PC-9 (cell line): ENCODE results near the gene C17orf75. TPM values are rescaled to one million over a fixed set of nuclear protein-coding genes. Genes with fewer than 3 reads are reported as not detected.
"Not testable (repeated sequence)": the region's sequence is repeated elsewhere in the genome, so short reads cannot be mapped to it uniquely, and the experiment has no call there.

ENCODE experiments used
- BruUV-seq: library from RNA; stranded (reverse); fragments of 400-500 nt; replicated peaks from 2 replicates; lab custom pipeline; 2021; lab: Mats Ljungman, UMichigan
- CTCF ChIA-PET: fragments of 300-600 bp; sonication (Branson Sonifier 250); formaldehyde crosslinking; loops from one replicate; lab custom pipeline; 2022; ENCODE audit warnings: antibody characterized with exemption; lab: Charles Lee
- POLR2A ChIA-PET: fragments of 300-600 bp; sonication (Branson Sonifier 250); formaldehyde crosslinking; loops from one replicate; lab custom pipeline; 2022; ENCODE audit warnings: antibody characterized with exemption; ENCODE audit not compliant: unreplicated experiment; lab: Charles Lee
- DNase-seq, 2 experiments: peaks; one replicate each; pipeline versions ENCODE4 v3.0.0 to v3.0.0-alpha.2; 2015 to 2022; ENCODE audit warnings: mixed read lengths in 1 of 2
- H2AFZ ChIP-seq: fragments of 200-600 bp; sonication (generic); 2 replicates; pipeline ENCODE4 v1.8.1; 2017; ENCODE audit warnings: antibody characterized with exemption
- H3F3A ChIP-seq: fragments of 200-600 bp; sonication (generic); 2 replicates; pipeline ENCODE4 v1.8.1; 2017; ENCODE audit warnings: antibody characterized with exemption, mild to moderate bottlenecking, low read depth; ENCODE audit not compliant: insufficient read depth
- H3K27ac ChIP-seq: fragments of 200-600 bp; sonication (generic); 2 replicates; pipeline ENCODE4 v1.6.1; 2016; ENCODE audit warnings: mixed run types
- H3K27me3 ChIP-seq: fragments of 200-600 bp; sonication (generic); 2 replicates; pipeline ENCODE4 v1.6.1; 2016; ENCODE audit warnings: low read depth, mixed run types; ENCODE audit not compliant: insufficient read depth
- H3K36me3 ChIP-seq: fragments of 200-600 bp; sonication (generic); 2 replicates; pipeline ENCODE4 v1.6.1; 2016; ENCODE audit warnings: low read depth, mixed run types
- H3K4me1 ChIP-seq: fragments of 200-600 bp; sonication (generic); replicated peaks from 2 replicates; pipeline ENCODE4 v1.6.1; 2016; ENCODE audit warnings: mixed run types; ENCODE audit not compliant: insufficient read depth
- H3K4me2 ChIP-seq: fragments of 200-600 bp; sonication (generic); 2 replicates; pipeline ENCODE4 v1.6.1; 2017; ENCODE audit warnings: mixed run types
- H3K4me3 ChIP-seq: fragments of 200-600 bp; sonication (generic); 2 replicates; pipeline ENCODE4 v1.6.1; 2016; ENCODE audit warnings: mixed run types
- H3K79me2 ChIP-seq: fragments of 200-600 bp; sonication (generic); 2 replicates; pipeline ENCODE4 v1.6.1; 2017; ENCODE audit warnings: low read depth, mixed run types
- H3K9me2 ChIP-seq: fragments of 200-600 bp; sonication (generic); 2 replicates; pipeline ENCODE4 v1.8.1; 2017; ENCODE audit warnings: mild to moderate bottlenecking; ENCODE audit not compliant: insufficient read depth
- H3K9me3 ChIP-seq: fragments of 200-600 bp; sonication (generic); 2 replicates; pipeline ENCODE4 v1.8.1; 2016; ENCODE audit warnings: low read depth; ENCODE audit not compliant: insufficient read depth
- H4K20me1 ChIP-seq: fragments of 200-600 bp; sonication (generic); 2 replicates; pipeline ENCODE4 v1.8.1; 2017; ENCODE audit not compliant: insufficient read depth
- CTCF ChIP-seq: fragments of 200-600 bp; sonication (generic); conservative IDR thresholded peaks from 2 replicates; pipeline ENCODE4 v1.6.1; 2017; ENCODE audit warnings: mixed run types, antibody characterized with exemption, mild to moderate bottlenecking, moderate library complexity
- EZH2 ChIP-seq: fragments of 200-600 bp; sonication (generic); IDR thresholded peaks from 2 replicates; pipeline ENCODE4 v1.8.0; 2017; ENCODE audit warnings: antibody characterized with exemption, low read depth
- intact Hi-C: fragments of 100-400 bp; cut with micrococcal nuclease; formaldehyde crosslinking; loops from one replicate; pipeline ENCODE4 v1.10.0; 2022; ENCODE audit not compliant: unreplicated experiment
- total RNA-seq: library from RNA; stranded (reverse); gene quantifications from 2 replicates; pipeline ENCODE4 v1.2.3, GENCODE V29; 2021

The C17orf75 gene
- total RNA-seq, 1 experiment from 2014 or later, result 33.3 TPM

DNA sequence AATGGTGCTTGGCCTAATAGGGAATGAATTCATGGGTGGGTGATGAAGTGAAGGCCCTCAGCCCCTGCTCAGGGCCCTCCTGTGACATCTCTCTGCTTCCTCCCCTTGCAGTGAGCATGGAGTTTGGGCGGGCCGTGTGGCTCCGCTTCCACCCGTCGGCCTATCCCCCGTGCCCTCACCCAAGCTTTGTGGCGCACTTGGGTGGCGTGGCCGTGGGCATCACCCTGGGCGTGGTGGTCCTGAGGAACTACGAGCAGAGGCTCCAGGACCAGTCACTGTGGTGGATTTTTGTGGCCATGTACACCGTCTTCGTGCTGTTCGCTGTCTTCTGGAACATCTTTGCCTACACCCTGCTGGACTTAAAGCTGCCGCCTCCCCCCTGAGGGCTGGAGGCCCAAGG, 21.1 kb downstream of the C17orf75 start:
- Histone ChIP-seq H3K79me2 (no peaks in the 10 kb centered on the region), H3K27me3 (0 out of 2 replicates have a peak, but pooled peaks cover 3% of the 10 kb centered on the region), H3K27ac (no peak overlapping the region), H3K9me3 (no peaks in the 10 kb centered on the region), H2AFZ (no peak overlapping the region), H3K4me1 (no peaks in the 10 kb centered on the region; the same call in 1 of the 2 replicates), H3F3A (no peaks in the 10 kb centered on the region; the same call in 1 of the 2 replicates), H4K20me1 (no peaks in the 10 kb centered on the region), H3K4me3 (no peak overlapping the region), H3K9me2 (no peaks in the 10 kb centered on the region), H3K4me2 (no peak overlapping the region), H3K36me3 (no peaks in the 10 kb centered on the region)
- DNase-seq, result no peak
- intact Hi-C loops, result no loop called here
- ChIA-PET POLR2A (interaction anchor here (0.6 kb wide), 1 partner anchor 14 kb away, joined by 3 read pairs; no protein-coding TSS in a partner anchor), CTCF (interaction anchor here (0.6 kb wide), 1 partner anchor 18 kb away, joined by 3 read pairs; no protein-coding TSS in a partner anchor)
- TF ChIP-seq CTCF (no peak), EZH2 (no peak)
- BruUV-seq, result no TSS peak

GRCh38 chr17:32320080-32320479, 21.9 kb downstream of the C17orf75 start:
- H2AFZ ChIP-seq, H3K79me2 ChIP-seq, intact Hi-C loops: not testable (repeated sequence)

DNA sequence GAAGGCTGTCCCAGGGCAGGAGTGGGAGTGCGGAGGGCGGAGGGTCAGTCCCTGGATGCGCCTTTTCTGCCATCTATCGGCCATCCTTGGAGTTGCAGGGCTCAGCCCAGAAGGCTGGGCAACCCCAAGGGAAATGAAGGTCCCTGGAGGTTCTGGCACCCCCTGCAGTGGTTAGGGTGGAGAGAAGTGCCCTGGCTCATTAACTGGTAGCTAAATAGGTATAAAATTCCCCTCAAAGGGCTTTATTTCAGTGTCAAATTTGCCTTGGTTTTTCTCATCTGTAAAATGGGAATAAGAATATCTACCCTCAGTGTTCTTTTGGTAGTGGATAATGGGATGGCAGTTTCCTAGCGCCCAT, 22.4 kb downstream of the C17orf75 start:
- no TSS peak for BruUV-seq
- TF ChIP-seq CTCF (peak; percentile 91), EZH2 (no peak)
- CTCF ChIA-PET, result interaction anchor here (0.7 kb wide), 1 partner anchor 317 kb away, joined by 12 read pairs; no protein-coding TSS in a partner anchor
- no peaks in the 10 kb centered on the region for H3K9me3 ChIP-seq
- intact Hi-C loops, result loop anchor here (1.0 kb wide), 1 partner anchor 66 kb away; no protein-coding TSS in a partner anchor
- POLR2A ChIA-PET, result no interaction called here
- H3K4me2 ChIP-seq, result no peak overlapping the region
- H4K20me1 ChIP-seq, result no peaks in the 10 kb centered on the region
- H3K36me3 ChIP-seq, result no peaks in the 10 kb centered on the region
- H3K79me2 ChIP-seq, result no peaks in the 10 kb centered on the region
- H3F3A ChIP-seq, result no peaks in the 10 kb centered on the region; the same call in 1 of the 2 replicates
- peaks cover 15% of the 10 kb centered on the region for H3K27me3 ChIP-seq
- H3K4me3 ChIP-seq, result no peak overlapping the region
- no peak overlapping the region for H2AFZ ChIP-seq
- DNase-seq, result peak in 1 of 2 experiments; percentile 73
- no peaks in the 10 kb centered on the region for H3K9me2 ChIP-seq
- no peak overlapping the region for H3K27ac ChIP-seq
- no peaks in the 10 kb centered on the region; the same call in 1 of the 2 replicates for H3K4me1 ChIP-seq

More at GRCh38 chr17:32320080-32320479, 21.9 kb downstream of the C17orf75 start:
- not testable (repeated sequence) for H3K27ac ChIP-seq, H3F3A ChIP-seq, DNase-seq, BruUV-seq, H3K9me2 ChIP-seq, H3K4me3 ChIP-seq, H4K20me1 ChIP-seq, H3K9me3 ChIP-seq, H3K36me3 ChIP-seq, H3K27me3 ChIP-seq, H3K4me2 ChIP-seq, H3K4me1 ChIP-seq
- CTCF ChIA-PET, result interaction anchor here (0.7 kb wide), 1 partner anchor 8 kb away, joined by 3 read pairs; no protein-coding TSS in a partner anchor
- POLR2A ChIA-PET, result interaction anchor here (0.6 kb wide), 1 partner anchor 15 kb away, joined by 3 read pairs; no protein-coding TSS in a partner anchor

DNA sequence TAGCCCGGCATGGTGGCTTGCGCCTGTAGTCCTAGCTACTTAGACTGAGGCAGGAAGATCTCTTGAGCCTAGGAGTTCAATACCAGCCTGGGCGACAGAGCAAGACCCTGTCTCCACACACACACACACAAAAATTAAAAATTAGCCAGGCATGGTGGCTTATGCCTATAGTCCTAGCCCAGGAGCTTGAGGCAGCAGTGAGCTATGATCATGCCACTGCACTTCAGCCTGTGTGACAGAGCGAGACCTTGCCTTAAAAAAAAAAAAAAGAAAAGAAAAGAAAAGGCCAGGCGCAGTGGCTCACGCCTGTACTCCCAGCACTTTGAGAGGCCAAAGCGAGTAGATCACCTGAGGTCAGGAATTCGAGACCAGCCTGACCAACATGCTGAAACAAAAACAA, 23.9 kb downstream of the C17orf75 start:
- Histone ChIP-seq H3K4me3 (no peak overlapping the region), H2AFZ (no peak overlapping the region), H3K79me2 (no peaks in the 10 kb centered on the region), H3K27me3 (peaks cover 23% of the 10 kb centered on the region), H3K4me2 (no peak overlapping the region), H3K4me1 (no peaks in the 10 kb centered on the region; the same call in 1 of the 2 replicates), H3F3A (no peaks in the 10 kb centered on the region; the same call in 1 of the 2 replicates), H3K36me3 (no peaks in the 10 kb centered on the region), H3K9me2 (no peaks in the 10 kb centered on the region), H4K20me1 (no peaks in the 10 kb centered on the region), H3K27ac (no peak overlapping the region), H3K9me3 (no peaks in the 10 kb centered on the region)
- ChIA-PET CTCF (no interaction called here), POLR2A (no interaction called here)
- intact Hi-C loops, result no loop called here
- no TSS peak for BruUV-seq
- no peak for DNase-seq
- no peak for TF ChIP-seq CTCF
- TF ChIP-seq EZH2, result no peak
